Peyer's patch (tissue), 4 donors: ENCODE results near the gene LUZP2. TPM values are rescaled to one million over a fixed set of nuclear protein-coding genes. Genes with fewer than 3 reads are reported as not detected.

Experiments used
- DNase-seq, 3 donors: peaks; one replicate each; pipeline ENCODE4 v3.0.0-alpha.2; 2017 to 2019
- H3K27ac ChIP-seq, 4 donors: fragments of 200-600 bp; sonication (generic); one replicate each; pipeline ENCODE4 v1.5.1; 2016 to 2019
- H3K27me3 ChIP-seq, 2 donors: fragments of 200-600 bp; sonication (generic); one replicate each; pipeline ENCODE4 v1.5.1; 2019
- H3K36me3 ChIP-seq, 3 donors: fragments of 200-600 bp; sonication (generic); one replicate each; pipeline ENCODE4 v1.5.1; 2016 to 2019
- H3K4me1 ChIP-seq, 4 donors: fragments of 200-600 bp; sonication (generic); one replicate each; pipeline ENCODE4 v1.5.1; 2016 to 2019
- H3K4me3 ChIP-seq, 4 donors: fragments of 200-600 bp; sonication (generic); 1 replicate in 3 of 4; 2 replicates in 1 of 4; pipeline ENCODE4 v1.5.1; 2016 to 2019; ENCODE audit warnings: mild to moderate bottlenecking in 1 of 4
- H3K9me3 ChIP-seq, 4 donors: fragments of 200-600 bp; sonication (generic); one replicate each; pipeline ENCODE4 v1.5.1; 2016 to 2019; ENCODE audit warnings: mild to moderate bottlenecking in 1 of 4
- CTCF ChIP-seq, 6 experiments: fragments of 450-650 bp in 4 of 6; fragments of 200-600 bp in 2 of 6; sonication (generic) in 1 of 6; IDR thresholded peaks; one replicate each; pipeline ENCODE4 v1.5.1; 2017 to 2019; ENCODE audit warnings: antibody characterized with exemption in 6 of 6, mild to moderate bottlenecking in 3 of 6, moderate library complexity in 1 of 6
- POLR2A ChIP-seq, 2 donors: fragments of 450-650 bp; IDR thresholded peaks; one replicate each; pipeline ENCODE4 v1.5.1; 2017; ENCODE audit warnings: antibody characterized with exemption in 2 of 2, mild to moderate bottlenecking in 2 of 2, moderate library complexity in 2 of 2
- total RNA-seq, 4 donors: library from RNA; depleted of rRNA; stranded (reverse); fragments of >200 nt; gene quantifications; one replicate each; pipeline ENCODE4 v1.1.0, GENCODE V29; 2016

LUZP2 gene
- total RNA-seq, 4 donors from 2014 or later: 0.47 TPM; not detected in 3

- no peaks in the 10 kb centered on the region for H3K36me3 ChIP-seq
Measured at GRCh38 chr11:24678703-24679348, 182.0 kb downstream of the LUZP2 start.

GRCh38 chr11:24679821-24680351, 183.0 kb downstream of the LUZP2 start:
- no peak for TF ChIP-seq CTCF (IDR thresholded peaks at IDR 0.05)

More at GRCh38 chr11:24678703-24679348, 182.0 kb downstream of the LUZP2 start:
- Histone ChIP-seq H3K4me3 (no peak overlapping the region), H3K4me1 (no peaks in the 10 kb centered on the region), H3K9me3 (no peaks in the 10 kb centered on the region), H3K27me3 (no peaks in the 10 kb centered on the region), H3K27ac (no peak overlapping the region)
- no peak for DNase-seq
- no peak for TF ChIP-seq CTCF (IDR thresholded peaks at IDR 0.05)
- no peak for TF ChIP-seq POLR2A (IDR thresholded peaks at IDR 0.05)

GRCh38 chr11:24683583-24683982, 186.7 kb downstream of the LUZP2 start:
- Histone ChIP-seq H3K4me1 (no peaks in the 10 kb centered on the region), H3K9me3 (no peaks in the 10 kb centered on the region), H3K27ac (no peak overlapping the region), H3K36me3 (no peaks in the 10 kb centered on the region), H3K27me3 (no peaks in the 10 kb centered on the region), H3K4me3 (no peak overlapping the region)
- TF ChIP-seq POLR2A (IDR thresholded peaks at IDR 0.05) (no peak), CTCF (IDR thresholded peaks at IDR 0.05) (no peak)
- no peak for DNase-seq

More at GRCh38 chr11:24679821-24680351, 183.0 kb downstream of the LUZP2 start:
- Histone ChIP-seq H3K9me3 (no peaks in the 10 kb centered on the region), H3K4me1 (no peaks in the 10 kb centered on the region), H3K4me3 (no peak overlapping the region), H3K27ac (no peak overlapping the region), H3K27me3 (no peaks in the 10 kb centered on the region), H3K36me3 (no peaks in the 10 kb centered on the region)
- DNase-seq: no peak

- H3K36me3 ChIP-seq: no peaks in the 10 kb centered on the region
- no peaks in the 10 kb centered on the region for H3K9me3 ChIP-seq
- H3K4me3 ChIP-seq: no peak overlapping the region
- no peak for DNase-seq
- H3K4me1 ChIP-seq: no peaks in the 10 kb centered on the region
- TF ChIP-seq CTCF (IDR thresholded peaks at IDR 0.05) (no peak), POLR2A (IDR thresholded peaks at IDR 0.05) (no peak)
- H3K27ac ChIP-seq: no peak overlapping the region
- H3K27me3 ChIP-seq: no peaks in the 10 kb centered on the region
Measured at GRCh38 chr11:24685821-24686220, 189.0 kb downstream of the LUZP2 start.

- no peaks in the 10 kb centered on the region for H3K36me3 ChIP-seq
- no peak overlapping the region for H3K4me3 ChIP-seq
- H3K9me3 ChIP-seq: no peaks in the 10 kb centered on the region
- H3K4me1 ChIP-seq: no peaks in the 10 kb centered on the region
- H3K27ac ChIP-seq: no peak overlapping the region
- DNase-seq: no peak
- TF ChIP-seq POLR2A (IDR thresholded peaks at IDR 0.05): no peak
- H3K27me3 ChIP-seq: no peaks in the 10 kb centered on the region
Measured at GRCh38 chr11:24687531-24688147, 190.8 kb downstream of the LUZP2 start.

- no peak for DNase-seq
- no peak overlapping the region for H3K27ac ChIP-seq
- TF ChIP-seq POLR2A (IDR thresholded peaks at IDR 0.05): no peak
- no peak for TF ChIP-seq CTCF (IDR thresholded peaks at IDR 0.05)
- H3K27me3 ChIP-seq: no peaks in the 10 kb centered on the region
- no peaks in the 10 kb centered on the region for H3K4me1 ChIP-seq
- no peak overlapping the region for H3K4me3 ChIP-seq
- H3K36me3 ChIP-seq: no peaks in the 10 kb centered on the region
- H3K9me3 ChIP-seq: no peaks in the 10 kb centered on the region
Measured at GRCh38 chr11:24688981-24689380, 192.1 kb downstream of the LUZP2 start.
